ENCODE data around the gene SLCO3A1.
"Not testable (repeated sequence)": the region's sequence is repeated elsewhere in the genome, so short reads cannot be mapped to it uniquely, and the experiment has no call there.

The SLCO3A1 gene

GRCh38 chr15:92028389-92028724 lies 174.8 kb downstream of the SLCO3A1 start:
- no peak for DNase-seq (ENCODE audit: low read depth in 1 of 2, low spot score in 1 of 2)

DNA sequence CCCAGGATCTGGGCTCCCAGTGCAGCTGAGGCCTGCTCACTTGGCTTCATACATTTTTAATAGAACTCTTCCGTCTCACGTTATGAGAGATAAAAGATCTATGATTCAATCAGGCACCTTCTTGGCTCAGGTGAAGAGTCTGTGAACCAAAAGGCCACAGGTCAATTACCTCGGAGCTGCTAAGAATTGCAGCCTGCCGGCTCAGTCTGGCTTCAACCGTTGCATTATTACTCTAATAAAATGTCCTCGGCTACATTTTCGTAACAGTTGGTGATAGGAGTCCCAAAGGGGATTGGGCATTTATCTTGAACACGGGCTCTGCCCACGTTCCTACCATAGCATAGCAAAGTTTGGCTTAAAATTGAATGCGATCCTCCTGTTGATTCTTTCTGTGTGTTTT lies 176.3 kb downstream of the SLCO3A1 start:
- DNase-seq (ENCODE audit: low read depth in 1 of 2, low spot score in 1 of 2): no peak

DNA sequence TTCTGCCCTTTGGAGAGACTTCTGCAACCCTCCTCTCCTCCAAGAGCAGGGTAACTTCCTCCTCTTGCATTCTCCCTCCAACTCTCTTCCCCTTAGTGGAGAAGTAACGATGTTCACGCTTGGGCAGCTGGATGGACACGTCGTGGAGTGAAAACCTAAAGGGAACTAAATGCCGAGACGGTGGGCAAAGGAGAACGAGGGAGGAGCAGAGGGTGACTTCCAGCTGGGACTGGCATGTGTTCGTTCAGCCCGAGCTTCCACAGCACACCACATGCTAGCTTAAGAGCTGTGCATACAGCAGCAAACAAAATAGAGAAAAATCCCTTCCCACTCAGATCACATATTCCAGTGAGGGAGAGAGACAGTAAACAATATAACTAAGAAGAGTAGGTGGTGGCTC lies 179.8 kb downstream of the SLCO3A1 start:
- no peak for DNase-seq (ENCODE audit: low read depth in 1 of 2, low spot score in 1 of 2)

- DNase-seq (ENCODE audit: low read depth in 1 of 2, low spot score in 1 of 2): no peak
Observed at GRCh38 chr15:92033723-92034122, 180.2 kb downstream of the SLCO3A1 start.

DNA sequence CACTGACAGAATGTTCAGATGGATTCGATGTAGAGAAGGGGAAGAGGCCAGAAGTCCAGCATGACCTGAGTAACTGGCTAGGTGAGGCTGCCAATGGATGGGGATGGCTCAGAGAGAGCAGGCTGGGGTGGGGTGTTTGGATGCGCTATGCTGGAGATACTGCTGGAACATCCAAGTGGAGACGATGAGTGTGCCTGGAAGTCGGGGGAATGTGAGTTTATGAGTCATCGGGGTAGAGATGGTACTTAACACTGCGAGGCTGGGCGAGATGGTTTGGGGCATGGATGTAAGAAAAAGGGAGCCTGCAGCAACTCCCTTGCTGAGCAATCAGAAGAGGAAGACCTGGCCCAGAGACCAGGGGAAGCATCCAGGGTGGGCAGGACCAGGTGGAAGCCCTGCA lies 180.7 kb downstream of the SLCO3A1 start:
- DNase-seq (ENCODE audit: low read depth in 1 of 2, low spot score in 1 of 2): no peak

- no peak for DNase-seq (ENCODE audit: low read depth in 1 of 2, low spot score in 1 of 2)
Observed at GRCh38 chr15:92035551-92035950, 182.0 kb downstream of the SLCO3A1 start.

DNA sequence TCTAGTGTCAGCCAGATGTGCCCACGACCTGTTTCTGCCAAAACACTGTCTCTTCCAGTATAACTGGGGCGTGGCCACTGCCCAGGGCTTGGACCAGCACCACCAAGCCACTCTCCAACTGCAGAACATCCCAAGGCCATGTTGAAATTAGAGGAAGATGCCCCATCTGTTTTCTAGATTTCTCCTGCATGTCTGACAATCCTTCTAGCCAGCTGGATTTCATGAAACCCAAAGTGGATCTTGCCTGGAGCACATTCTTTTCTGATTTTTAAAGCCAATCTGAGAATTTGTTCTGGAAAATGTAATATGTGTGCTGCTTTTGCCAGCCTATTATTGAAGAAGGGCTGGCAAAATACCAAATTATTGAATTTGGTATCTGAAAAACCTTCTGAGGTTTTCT lies 182.5 kb downstream of the SLCO3A1 start:
- DNase-seq (ENCODE audit: low read depth in 1 of 2, low spot score in 1 of 2): no peak

GRCh38 chr15:92037491-92037890 lies 184.0 kb downstream of the SLCO3A1 start:
- DNase-seq (ENCODE audit: low read depth in 1 of 2, low spot score in 1 of 2): no peak

DNA sequence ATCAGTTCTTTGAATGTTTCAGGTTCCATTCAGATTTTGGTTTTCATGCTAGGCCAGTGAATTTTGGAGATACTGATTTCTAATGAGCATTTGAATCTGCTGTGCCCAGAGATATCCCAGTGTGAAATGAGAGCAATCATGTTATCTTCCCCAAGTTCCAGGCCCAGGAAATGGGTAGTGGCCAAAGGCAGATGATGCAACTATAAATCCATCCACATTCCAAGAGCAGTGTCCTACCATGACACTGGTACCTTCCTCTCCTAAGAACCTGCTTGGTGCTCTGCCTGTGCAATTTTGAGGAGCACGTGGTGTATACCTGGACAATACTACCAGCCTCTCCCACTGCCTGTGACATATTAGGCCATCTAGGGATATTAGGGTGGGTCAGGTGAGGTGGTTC lies 186.8 kb downstream of the SLCO3A1 start:
- DNase-seq (ENCODE audit: low read depth in 1 of 2, low spot score in 1 of 2): no peak

- DNase-seq (ENCODE audit: low read depth in 1 of 2, low spot score in 1 of 2): no peak
Observed at GRCh38 chr15:92041371-92041770, 187.9 kb downstream of the SLCO3A1 start.

DNA sequence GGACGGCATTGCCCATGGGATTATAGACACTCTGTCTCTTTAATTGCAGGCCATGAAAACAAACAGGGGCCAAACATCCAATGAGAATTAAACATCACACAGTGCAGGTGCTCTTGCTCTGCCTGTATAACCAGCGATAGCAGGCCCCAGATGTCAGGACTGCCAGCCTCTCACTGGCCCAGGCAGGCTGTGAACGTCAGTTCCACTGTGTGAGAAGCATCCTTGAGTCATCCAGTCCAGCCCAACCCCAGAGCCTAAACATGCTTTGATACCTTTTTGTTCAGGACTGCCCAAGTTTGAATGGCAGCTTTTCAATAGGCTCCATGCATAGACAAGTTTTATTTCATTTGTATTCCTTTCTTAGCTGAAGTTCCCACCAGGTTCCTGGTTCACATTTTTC lies 189.8 kb downstream of the SLCO3A1 start:
- no peak for DNase-seq (ENCODE audit: low read depth in 1 of 2, low spot score in 1 of 2)

- no peak for DNase-seq (ENCODE audit: low read depth in 1 of 2, low spot score in 1 of 2)
Observed at GRCh38 chr15:92044203-92044909, 190.8 kb downstream of the SLCO3A1 start.

DNA sequence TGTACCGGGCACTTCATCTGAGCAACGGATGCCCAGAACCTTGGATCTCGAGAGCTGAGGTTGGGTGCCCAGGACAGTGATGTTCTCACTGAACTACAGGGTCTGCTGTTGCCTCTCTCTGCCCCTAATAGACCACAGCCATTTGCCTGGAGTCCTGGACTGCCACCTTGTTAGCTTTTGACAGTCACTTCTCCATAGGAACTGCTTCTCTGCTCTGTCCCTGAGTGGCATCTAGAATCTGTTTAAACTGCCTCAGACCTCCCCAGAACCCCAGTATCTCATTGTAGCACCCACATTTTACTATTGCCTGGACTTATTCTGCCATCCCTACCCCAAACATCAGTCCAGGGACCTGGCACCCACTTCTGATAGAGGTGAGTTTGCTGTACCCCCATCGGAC lies 194.4 kb downstream of the SLCO3A1 start:
- DNase-seq (ENCODE audit: low read depth in 1 of 2, low spot score in 1 of 2): no peak

GRCh38 chr15:92048739-92049138 lies 195.2 kb downstream of the SLCO3A1 start:
- DNase-seq (ENCODE audit: low read depth in 1 of 2, low spot score in 1 of 2): no peak

- DNase-seq (ENCODE audit: low read depth in 1 of 2, low spot score in 1 of 2): no peak
Observed at GRCh38 chr15:92049290-92049989, 195.9 kb downstream of the SLCO3A1 start.

- no peak for DNase-seq (ENCODE audit: low read depth in 1 of 2, low spot score in 1 of 2)
Observed at GRCh38 chr15:92050220-92050898, 196.9 kb downstream of the SLCO3A1 start.

GRCh38 chr15:92051716-92052115 lies 198.2 kb downstream of the SLCO3A1 start:
- no peak for DNase-seq (ENCODE audit: low read depth in 1 of 2, low spot score in 1 of 2)

DNA sequence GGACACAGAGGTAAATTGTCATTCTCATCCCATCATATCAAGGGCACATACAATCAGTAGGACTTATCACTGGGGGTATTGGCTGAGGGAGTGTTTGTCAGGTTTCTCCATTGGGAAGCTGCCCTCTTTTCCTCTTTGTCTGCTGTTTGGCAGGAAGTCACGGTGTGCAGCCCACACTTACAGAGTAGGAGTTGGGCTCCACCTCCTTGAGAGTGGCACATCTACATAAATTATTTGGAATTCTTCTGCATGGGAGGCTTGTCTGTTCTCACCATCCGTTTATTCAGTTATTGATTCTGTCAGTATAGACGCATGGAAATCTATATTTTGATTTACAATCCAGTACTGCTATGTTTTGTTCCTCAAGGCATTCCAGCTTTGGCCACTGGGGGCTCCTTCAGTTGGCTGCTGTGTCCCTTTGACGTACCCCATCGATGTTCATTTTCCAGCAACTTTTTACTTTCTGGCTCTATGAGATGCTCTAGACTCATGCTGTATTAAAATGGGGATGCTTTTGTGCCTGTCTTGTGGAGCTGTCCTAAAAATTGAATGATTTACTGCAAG lies 200.3 kb downstream of the SLCO3A1 start:
- DNase-seq (ENCODE audit: low read depth in 1 of 2, low spot score in 1 of 2): no peak

DNA sequence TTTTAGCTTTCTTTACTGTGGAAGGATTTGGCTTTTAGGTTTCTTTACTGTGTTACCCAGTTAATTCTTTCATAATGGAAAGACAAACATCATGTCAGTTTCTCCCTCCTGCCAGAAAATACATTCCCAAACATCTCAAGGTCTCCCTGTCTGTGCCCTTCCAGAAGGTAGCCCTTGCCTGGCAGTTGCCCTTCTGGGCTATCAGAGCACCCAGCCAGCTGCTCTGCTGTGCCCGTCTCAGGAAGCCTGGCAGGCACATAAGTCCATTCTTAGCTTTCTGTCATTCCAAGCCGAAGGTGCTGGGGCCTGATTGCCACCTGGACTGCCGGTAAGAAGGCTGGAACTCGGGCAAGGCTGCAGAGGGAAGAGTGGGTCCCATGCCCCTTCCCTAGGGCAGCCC lies 203.4 kb downstream of the SLCO3A1 start:
- no peak for DNase-seq (ENCODE audit: low read depth in 1 of 2, low spot score in 1 of 2)

DNA sequence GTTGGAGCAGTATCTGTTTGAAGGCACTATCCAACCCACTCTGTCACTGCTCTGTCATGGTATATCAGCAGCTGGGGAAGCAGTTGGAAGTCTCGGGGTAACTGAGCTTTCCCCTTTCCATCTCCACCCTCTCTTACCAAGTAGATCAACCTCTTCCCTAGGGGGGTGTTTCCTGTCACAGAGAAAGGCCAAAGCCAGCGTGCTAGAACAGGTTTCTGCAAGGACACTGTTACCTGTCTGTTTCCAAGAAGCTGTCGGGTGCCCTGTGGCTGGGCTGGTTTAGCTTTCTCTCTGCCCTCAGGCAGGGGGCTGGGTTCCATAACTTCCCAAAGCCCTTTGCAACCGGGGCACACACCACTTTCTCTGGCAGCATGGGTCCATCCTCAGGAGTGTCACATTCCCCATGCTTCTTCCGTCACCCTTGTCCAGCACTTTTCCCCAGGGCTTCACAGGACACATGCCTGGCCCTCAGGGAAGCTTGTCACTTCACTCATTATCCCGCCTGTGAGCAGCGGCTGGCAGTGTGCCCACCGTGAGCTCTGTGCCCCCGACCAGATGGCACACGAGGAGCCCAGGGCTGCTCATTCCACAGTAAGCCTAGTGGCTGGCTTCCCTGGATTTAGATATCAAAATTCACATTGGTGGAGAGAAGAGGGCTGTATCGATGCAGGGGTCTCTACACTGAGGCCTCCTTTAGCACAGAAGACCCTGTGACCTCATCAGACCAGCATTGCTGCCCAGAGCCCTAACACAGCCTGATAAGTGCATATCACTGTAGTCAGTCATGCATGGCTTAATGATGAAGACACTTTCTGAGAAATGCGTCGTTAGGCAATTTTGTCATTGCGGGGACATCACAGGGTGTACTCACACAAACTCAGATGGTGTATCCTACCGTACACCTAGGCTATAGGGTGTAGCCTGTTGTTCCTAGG lies 205.8 kb downstream of the SLCO3A1 start:
- DNase-seq (ENCODE audit: low read depth in 1 of 2, low spot score in 1 of 2): no peak

- DNase-seq (ENCODE audit: low read depth in 1 of 2, low spot score in 1 of 2): not testable (repeated sequence)
Observed at GRCh38 chr15:92059971-92060311, 206.4 kb downstream of the SLCO3A1 start.
